Measurements from ENCODE around the gene OR4C3. TPM values are rescaled to one million over a fixed set of nuclear protein-coding genes. Genes with fewer than 3 reads are reported as not detected.
"Not testable (repeated sequence)": the region's sequence is repeated elsewhere in the genome, so short reads cannot be mapped to it uniquely, and the experiment has no call there.

The OR4C3 gene
- polyA plus RNA-seq, 2 of the 4 experiments (the other 2 are of a cell fraction), result not detected

GRCh38 chr11:48354013-48354412 is 29.3 kb downstream of the OR4C3 start (continued):
- no peak for TF ChIP-seq CTCF (IDR thresholded peaks at IDR 0.05)

DNA sequence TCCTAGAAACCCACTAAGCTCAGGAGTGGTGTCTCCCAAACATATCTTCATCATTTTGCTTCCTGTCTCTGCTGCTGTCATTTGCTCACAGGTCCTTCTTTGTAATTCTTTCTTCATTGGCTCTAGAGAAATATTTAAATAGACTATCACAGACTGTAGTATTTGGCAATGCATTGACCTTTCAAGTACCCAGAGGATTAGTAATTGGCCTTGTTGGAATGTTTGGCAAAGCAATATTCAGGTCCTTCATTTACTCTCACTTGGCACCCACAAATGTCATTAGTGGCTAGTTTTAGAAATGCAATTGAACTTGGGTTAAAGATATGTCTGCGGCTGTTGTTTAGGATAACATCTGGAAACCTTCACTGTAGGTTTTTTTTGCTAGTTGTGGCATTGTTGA is 30.0 kb downstream of the OR4C3 start:
- WGBS (ENCODE audit: missing lambda C conversion rate), result 45% methylated on average over 1 of the region's 1 CpG
- no peak for ATAC-seq
- no peak overlapping the region for H3K4me2 ChIP-seq
- no peak for DNase-seq (ENCODE audit: low read depth in 1 of 2, low spot score in 1 of 2)
- FAIRE-seq, result no peak
- H3K4me3 ChIP-seq, result no peak overlapping the region
- CTCF ChIA-PET, result no interaction called here
- TF ChIP-seq RCOR1 (IDR thresholded peaks at IDR 0.05; ENCODE audit: low read depth, low read length) (no peak), ATOH8 (CRISPR knock-in tag; IDR thresholded peaks at IDR 0.05; ENCODE audit: low read depth) (no peak), SMC3 (IDR thresholded peaks at IDR 0.05) (no peak), HMGXB4 (CRISPR knock-in tag; IDR thresholded peaks at IDR 0.05; ENCODE audit: borderline replicate concordance) (no peak), ESRRA (IDR thresholded peaks at IDR 0.05; ENCODE audit: borderline replicate concordance, low read length) (no peak), CHD4 (IDR thresholded peaks at IDR 0.05; ENCODE audit: borderline replicate concordance) (no peak), RNF2 (IDR thresholded peaks at IDR 0.05; ENCODE audit: borderline replicate concordance, low read depth) (no peak), ELK1 (IDR thresholded peaks at IDR 0.05; ENCODE audit: low read depth, low read length) (no peak), ZC3H11A (IDR thresholded peaks at IDR 0.05) (no peak), FOSL2 (IDR thresholded peaks at IDR 0.05) (no peak), FOSL2 (CRISPR knock-in tag; IDR thresholded peaks at IDR 0.05) (no peak), TFCP2L1 (CRISPR knock-in tag; IDR thresholded peaks at IDR 0.05) (no peak), SREBF2 (IDR thresholded peaks at IDR 0.05) (no peak), GATA3 (IDR thresholded peaks at IDR 0.05; ENCODE audit: borderline replicate concordance) (no peak), HOXB5 (CRISPR knock-in tag; IDR thresholded peaks at IDR 0.05) (no peak)
- H3K27ac ChIP-seq, result no peak overlapping the region
- no peaks in the 10 kb centered on the region for H3K4me1 ChIP-seq
- H3K9me3 ChIP-seq, result no peaks in the 10 kb centered on the region
- POLR2A ChIA-PET, result no interaction called here

GRCh38 chr11:48361289-48361688 is 36.6 kb downstream of the OR4C3 start:
- DNase-seq (ENCODE audit: low read depth in 1 of 2, low spot score in 1 of 2); CTCF ChIA-PET; ATAC-seq; H3K4me1 ChIP-seq; FAIRE-seq; H3K4me2 ChIP-seq; H3K27ac ChIP-seq; POLR2A ChIA-PET; H3K9me3 ChIP-seq; H3K4me3 ChIP-seq: not testable (repeated sequence)
- WGBS (ENCODE audit: missing lambda C conversion rate), result 0% methylated on average over 2 of the region's 2 CpGs

- ChIA-PET POLR2A (no interaction called here), CTCF (no interaction called here)
- FAIRE-seq (peak; percentile 68), DNase-seq (ENCODE audit: low read depth in 1 of 2, low spot score in 1 of 2) (no peak), ATAC-seq (no peak)
- H3K27ac ChIP-seq, result no peak within 1 kb of the TSS
- no peak within 1 kb of the TSS for H3K4me3 ChIP-seq
- H3K4me2 ChIP-seq, result no peak within 1 kb of the TSS
- H3K4me1 ChIP-seq, result no peaks in the 10 kb centered on the region
- 6% methylated on average over 2 of the region's 2 CpGs for WGBS (ENCODE audit: missing lambda C conversion rate)
- TF ChIP-seq RNF2 (IDR thresholded peaks at IDR 0.05; ENCODE audit: borderline replicate concordance, low read depth) (no peak), PHF8 (IDR thresholded peaks at IDR 0.05; ENCODE audit: borderline replicate concordance, low read depth) (no peak), JUN (IDR thresholded peaks at IDR 0.05) (no peak)
- no peaks in the 10 kb centered on the region for H3K9me3 ChIP-seq
These were observed 41.6 kb downstream of the OR4C3 start, which contains the start of gene OR4C5 for GRCh38 chr11:48366365-48366764. OR4C5 (minus strand) TSS chr11:48366465; CDS start chr11:48366465, 0 bp downstream.

Measured in A549 (cell line).